PC-3 (cell line): ENCODE results near the gene TMEM178A. TPM values are rescaled to one million over a fixed set of nuclear protein-coding genes. Genes with fewer than 3 reads are reported as not detected.

ENCODE experiments used
- ATAC-seq: fragments of 200-7000 bp; cut with Tn5 transposase; 2 replicates; pipeline ENCODE4 v1.9.1; 2020; ENCODE audit warnings: mild to moderate bottlenecking, moderate library complexity
- BruUV-seq: library from RNA; stranded (reverse); fragments of 400-500 nt; replicated peaks from 2 replicates; lab custom pipeline; 2021; lab: Mats Ljungman, UMichigan
- CTCF ChIA-PET: fragments of 300-600 bp; sonication (Branson Sonifier 250); formaldehyde crosslinking; loops from one replicate; lab custom pipeline; 2022; ENCODE audit warnings: antibody characterized with exemption; lab: Charles Lee
- POLR2A ChIA-PET: fragments of 300-600 bp; sonication (Branson Sonifier 250); formaldehyde crosslinking; loops from one replicate; lab custom pipeline; 2022; ENCODE audit warnings: antibody characterized with exemption; ENCODE audit not compliant: unreplicated experiment; lab: Charles Lee
- DNase-seq: peaks from one replicate; pipeline ENCODE4 v3.0.0-alpha.2; 2015
- H2AFZ ChIP-seq: fragments of 300-600 bp; sonication (generic); 2 replicates; pipeline ENCODE4 v1.6.0; 2016; ENCODE audit warnings: antibody characterized with exemption, low read length
- H3F3A ChIP-seq: fragments of 300-600 bp; sonication (generic); one replicate; pipeline ENCODE4 v1.6.0; 2017; ENCODE audit warnings: antibody characterized with exemption, low read length, control low read depth, mild to moderate bottlenecking; ENCODE audit not compliant: unreplicated experiment
- H3K27ac ChIP-seq: fragments of 300-600 bp; sonication (generic); 2 replicates; pipeline ENCODE4 v1.5.1; 2016; ENCODE audit warnings: mild to moderate bottlenecking, low read length
- H3K27me3 ChIP-seq: fragments of 300-600 bp; sonication (generic); 2 replicates; pipeline ENCODE4 v1.6.1; 2016; ENCODE audit warnings: low read length, mixed read lengths
- H3K36me3 ChIP-seq: fragments of 300-600 bp; sonication (generic); 2 replicates; pipeline ENCODE4 v1.6.1; 2016; ENCODE audit warnings: low read depth, mixed run types, low read length, mixed read lengths
- H3K4me1 ChIP-seq: fragments of 300-600 bp; sonication (generic); 2 replicates; pipeline ENCODE4 v1.5.1; 2016; ENCODE audit warnings: low read length; ENCODE audit not compliant: insufficient read depth
- H3K4me2 ChIP-seq: fragments of 300-600 bp; sonication (generic); 2 replicates; pipeline ENCODE4 v1.6.0; 2016; ENCODE audit warnings: low read length
- H3K4me3 ChIP-seq: fragments of 300-600 bp; sonication (generic); 2 replicates; pipeline ENCODE4 v1.5.1; 2016; ENCODE audit warnings: mild to moderate bottlenecking, low read length, mixed read lengths
- H3K79me2 ChIP-seq: fragments of 300-600 bp; sonication (generic); 2 replicates; pipeline ENCODE4 v1.6.1; 2017; ENCODE audit warnings: low read length, mixed read lengths
- H3K9ac ChIP-seq: fragments of 300-600 bp; sonication (generic); 2 replicates; pipeline ENCODE4 v1.6.0; 2016; ENCODE audit warnings: mild to moderate bottlenecking, low read length
- H3K9me2 ChIP-seq: fragments of 300-600 bp; sonication (generic); replicated peaks from 2 replicates; pipeline ENCODE4 v1.6.1; 2016; ENCODE audit warnings: mixed run types, low read length, mixed read lengths
- H3K9me3 ChIP-seq: fragments of 300-600 bp; sonication (generic); 2 replicates; pipeline ENCODE4 v1.6.1; 2016; ENCODE audit warnings: low read length, mixed read lengths
- H4K20me1 ChIP-seq: fragments of 300-600 bp; sonication (generic); 2 replicates; pipeline ENCODE4 v1.6.1; 2016; ENCODE audit warnings: low read length, mixed read lengths
- EZH2 ChIP-seq: fragments of 300-600 bp; sonication (generic); IDR thresholded peaks from one replicate; pipeline ENCODE4 v1.6.1; 2017; ENCODE audit warnings: antibody characterized with exemption, mild to moderate bottlenecking, low read length; ENCODE audit not compliant: unreplicated experiment
- EZH2phosphoT487 ChIP-seq: fragments of 300-600 bp; sonication (generic); IDR thresholded peaks from 2 replicates; pipeline ENCODE4 v1.6.1; 2018; ENCODE audit warnings: mild to moderate bottlenecking, antibody characterized with exemption, low read length, borderline replicate concordance
- intact Hi-C: fragments of 100-400 bp; cut with micrococcal nuclease; formaldehyde crosslinking; loops from 2 replicates; pipeline ENCODE4 v1.9.0; 2023
- total RNA-seq: library from RNA; depleted of rRNA; stranded (reverse); fragments of >200 nt; gene quantifications from 2 replicates; pipeline ENCODE4 v1.2.3, GENCODE V29; 2014
- TF ChIP-seq, protein P1 (sequence below): fragments of 300-600 bp; sonication (generic); conservative IDR thresholded peaks from 2 replicates; pipeline ENCODE4 v1.5.1; 2017; ENCODE audit warnings: antibody characterized with exemption, low read depth, mild to moderate bottlenecking, low read length

TMEM178A gene
- total RNA-seq, 1 experiment from 2014 or later, result 0.33 TPM

DNA sequence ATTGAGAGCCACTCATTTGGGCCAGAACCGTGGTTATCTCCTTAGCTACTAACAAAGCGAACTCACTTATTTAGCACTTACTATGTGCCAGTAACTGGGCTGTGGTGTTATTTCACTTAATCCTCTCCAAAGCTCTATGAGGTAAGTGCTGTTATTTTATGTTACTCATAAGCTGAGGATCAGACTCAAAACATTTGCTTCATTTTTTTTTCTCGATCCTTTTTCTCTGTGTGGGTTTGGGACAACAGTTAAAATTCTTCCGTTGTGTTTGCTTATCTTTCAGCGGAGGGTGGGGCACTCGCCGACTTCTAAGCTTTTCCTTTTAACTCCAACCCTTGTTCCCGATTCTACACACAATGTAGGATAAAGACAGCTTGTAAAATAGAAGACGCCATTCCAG lies 52.8 kb downstream of the TMEM178A start:
- Histone ChIP-seq H3F3A (no peaks in the 10 kb centered on the region), H3K4me1 (peaks cover 1% of the 10 kb centered on the region), H3K27me3 (no peaks in the 10 kb centered on the region), H3K9ac (no peak overlapping the region), H2AFZ (no peak overlapping the region), H4K20me1 (no peaks in the 10 kb centered on the region), H3K4me3 (no peak overlapping the region), H3K36me3 (no peaks in the 10 kb centered on the region), H3K79me2 (no peaks in the 10 kb centered on the region), H3K27ac (no peak overlapping the region), H3K9me3 (no peaks in the 10 kb centered on the region), H3K4me2 (no peak overlapping the region), H3K9me2 (no peaks in the 10 kb centered on the region)
- no TSS peak for BruUV-seq
- ATAC-seq (no peak), DNase-seq (no peak)
- ChIA-PET CTCF (no interaction called here), POLR2A (no interaction called here)
- intact Hi-C loops, result no loop called here
- no peak for TF ChIP-seq EZH2phosphoT487
- no peak for TF ChIP-seq EZH2
- TF ChIP-seq, protein P1, sequence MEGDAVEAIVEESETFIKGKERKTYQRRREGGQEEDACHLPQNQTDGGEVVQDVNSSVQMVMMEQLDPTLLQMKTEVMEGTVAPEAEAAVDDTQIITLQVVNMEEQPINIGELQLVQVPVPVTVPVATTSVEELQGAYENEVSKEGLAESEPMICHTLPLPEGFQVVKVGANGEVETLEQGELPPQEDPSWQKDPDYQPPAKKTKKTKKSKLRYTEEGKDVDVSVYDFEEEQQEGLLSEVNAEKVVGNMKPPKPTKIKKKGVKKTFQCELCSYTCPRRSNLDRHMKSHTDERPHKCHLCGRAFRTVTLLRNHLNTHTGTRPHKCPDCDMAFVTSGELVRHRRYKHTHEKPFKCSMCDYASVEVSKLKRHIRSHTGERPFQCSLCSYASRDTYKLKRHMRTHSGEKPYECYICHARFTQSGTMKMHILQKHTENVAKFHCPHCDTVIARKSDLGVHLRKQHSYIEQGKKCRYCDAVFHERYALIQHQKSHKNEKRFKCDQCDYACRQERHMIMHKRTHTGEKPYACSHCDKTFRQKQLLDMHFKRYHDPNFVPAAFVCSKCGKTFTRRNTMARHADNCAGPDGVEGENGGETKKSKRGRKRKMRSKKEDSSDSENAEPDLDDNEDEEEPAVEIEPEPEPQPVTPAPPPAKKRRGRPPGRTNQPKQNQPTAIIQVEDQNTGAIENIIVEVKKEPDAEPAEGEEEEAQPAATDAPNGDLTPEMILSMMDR, result no peak

DNA sequence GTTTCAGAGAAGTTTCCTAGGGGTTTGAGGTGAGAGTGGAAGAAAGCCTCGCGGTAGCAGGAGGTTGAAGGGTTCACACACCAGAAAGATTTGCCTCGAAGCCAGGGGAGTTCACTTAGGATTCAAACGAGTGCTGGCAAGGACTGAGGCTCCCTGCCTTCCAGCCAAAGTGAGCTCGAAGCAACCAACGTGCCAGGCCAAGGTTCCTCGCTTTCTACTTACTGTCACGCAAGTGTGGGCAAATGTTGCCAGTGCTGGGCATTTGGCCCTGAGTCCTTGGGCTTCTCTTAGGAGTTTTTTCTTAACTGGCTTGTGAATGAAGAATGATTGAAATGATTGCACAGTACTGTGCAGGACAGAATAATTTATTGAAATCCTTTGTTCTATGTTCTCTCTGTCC lies 53.6 kb downstream of the TMEM178A start:
- H3K9me3 ChIP-seq, result no peaks in the 10 kb centered on the region
- H3K27ac ChIP-seq, result no peak overlapping the region
- ATAC-seq, result no peak
- no peaks in the 10 kb centered on the region for H3K36me3 ChIP-seq
- intact Hi-C loops, result no loop called here
- BruUV-seq, result no TSS peak
- POLR2A ChIA-PET, result no interaction called here
- H3K79me2 ChIP-seq, result no peaks in the 10 kb centered on the region
- no peak overlapping the region for H3K4me2 ChIP-seq
- no peak overlapping the region for H3K9ac ChIP-seq
- peaks cover 10% of the 10 kb centered on the region for H3K4me1 ChIP-seq
- TF ChIP-seq EZH2 (no peak), EZH2phosphoT487 (no peak)
- TF ChIP-seq, protein P1, result no peak
- CTCF ChIA-PET, result no interaction called here
- no peak overlapping the region for H2AFZ ChIP-seq
- no peaks in the 10 kb centered on the region for H3K27me3 ChIP-seq
- H3K4me3 ChIP-seq, result no peak overlapping the region
- no peaks in the 10 kb centered on the region for H3K9me2 ChIP-seq
- DNase-seq, result no peak
- H4K20me1 ChIP-seq, result no peaks in the 10 kb centered on the region
- H3F3A ChIP-seq, result no peaks in the 10 kb centered on the region

DNA sequence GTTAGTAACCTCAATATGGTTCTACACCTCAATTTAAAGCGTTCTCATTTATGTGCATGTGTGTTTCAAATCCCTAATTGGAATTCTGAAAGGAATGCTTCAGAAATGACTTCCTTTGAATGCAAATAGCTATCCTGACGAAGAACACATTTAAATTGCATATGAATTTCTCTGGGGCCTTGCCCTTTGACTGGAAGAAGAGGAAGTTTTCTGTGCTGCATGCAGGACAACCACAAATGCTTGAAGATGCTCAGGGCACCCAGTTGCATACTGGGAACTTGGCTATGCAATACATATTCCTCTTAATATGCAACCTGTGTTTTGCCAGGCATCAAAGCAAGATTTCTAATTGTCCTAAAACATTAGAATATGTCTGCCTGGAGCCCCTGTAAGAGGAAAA lies 55.3 kb downstream of the TMEM178A start:
- Histone ChIP-seq H3K27me3 (no peaks in the 10 kb centered on the region), H2AFZ (no peak overlapping the region), H3K4me1 (peaks cover 24% of the 10 kb centered on the region), H3K9me2 (no peaks in the 10 kb centered on the region), H3K4me3 (no peak overlapping the region), H3K79me2 (no peaks in the 10 kb centered on the region), H4K20me1 (no peaks in the 10 kb centered on the region), H3K4me2 (no peak overlapping the region), H3K9me3 (no peaks in the 10 kb centered on the region), H3K9ac (no peak overlapping the region), H3K36me3 (no peaks in the 10 kb centered on the region), H3F3A (no peaks in the 10 kb centered on the region), H3K27ac (no peak overlapping the region)
- intact Hi-C loops, result loop anchor here (10.0 kb wide), 1 partner anchor 206 kb away; no protein-coding TSS in a partner anchor
- BruUV-seq, result no TSS peak
- no peak for DNase-seq
- ChIA-PET POLR2A (no interaction called here), CTCF (no interaction called here)
- no peak for ATAC-seq
- TF ChIP-seq, protein P1, result no peak
- TF ChIP-seq EZH2phosphoT487, result no peak
- no peak for TF ChIP-seq EZH2
